Posterior cingulate gyrus (tissue), 11 donors: ENCODE measurements around the gene PMS1.

Source experiments
- DNase-seq, 10 donors: peaks; one replicate each; pipeline versions ENCODE4 v3.0.0 to v3.0.0-alpha.2; 2020 to 2021; ENCODE audit warnings: mixed read lengths in 3 of 10
- intact Hi-C: fragments of 100-400 bp; cut with DNase I; formaldehyde crosslinking; loops from one replicate; pipeline ENCODE4 v1.15.1; 2023

PMS1 gene

DNA sequence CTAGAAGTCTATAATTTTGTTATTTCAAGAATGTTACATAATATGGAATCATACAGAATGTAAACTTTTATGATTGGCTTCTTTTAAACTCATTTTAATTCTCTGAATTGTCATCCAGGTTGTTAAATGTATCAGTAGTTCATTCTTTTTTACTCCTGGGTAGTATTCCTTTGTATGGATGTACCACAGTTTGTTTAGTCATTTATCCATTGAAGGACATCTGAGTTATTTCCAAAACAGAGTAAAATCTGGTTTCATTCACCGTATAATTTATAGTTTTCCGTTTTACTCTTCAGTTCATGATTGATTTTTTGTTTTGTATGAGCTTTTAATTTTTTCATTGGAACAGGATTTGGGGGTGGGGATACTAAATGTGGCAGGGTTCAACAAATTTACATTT lies 132.4 kb downstream of the PMS1 start:
- no peak for DNase-seq
- intact Hi-C loops, result no loop called here
